RPMI7951 (cell line): ENCODE measurements around the gene IRF9. TPM values are rescaled to one million over a fixed set of nuclear protein-coding genes. Genes with fewer than 3 reads are reported as not detected.
A peak's percentile ranks its signal among the peaks of the same experiment; 100 is the strongest.

Experiments used
- DNase-seq: peaks from one replicate; pipeline ENCODE4 v3.0.0-alpha.2; 2012; ENCODE audit warnings: low read depth
- total RNA-seq: library from RNA; depleted of rRNA; stranded (reverse); fragments of >200 nt; shearing (Covaris generic); gene quantifications from 2 replicates; pipeline ENCODE4 v1.2.3, GENCODE V29; 2014; rRNA removed

Gene IRF9, protein sequence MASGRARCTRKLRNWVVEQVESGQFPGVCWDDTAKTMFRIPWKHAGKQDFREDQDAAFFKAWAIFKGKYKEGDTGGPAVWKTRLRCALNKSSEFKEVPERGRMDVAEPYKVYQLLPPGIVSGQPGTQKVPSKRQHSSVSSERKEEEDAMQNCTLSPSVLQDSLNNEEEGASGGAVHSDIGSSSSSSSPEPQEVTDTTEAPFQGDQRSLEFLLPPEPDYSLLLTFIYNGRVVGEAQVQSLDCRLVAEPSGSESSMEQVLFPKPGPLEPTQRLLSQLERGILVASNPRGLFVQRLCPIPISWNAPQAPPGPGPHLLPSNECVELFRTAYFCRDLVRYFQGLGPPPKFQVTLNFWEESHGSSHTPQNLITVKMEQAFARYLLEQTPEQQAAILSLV
- total RNA-seq: 39.3 and 54.4 TPM in 2 replicates

DNA sequence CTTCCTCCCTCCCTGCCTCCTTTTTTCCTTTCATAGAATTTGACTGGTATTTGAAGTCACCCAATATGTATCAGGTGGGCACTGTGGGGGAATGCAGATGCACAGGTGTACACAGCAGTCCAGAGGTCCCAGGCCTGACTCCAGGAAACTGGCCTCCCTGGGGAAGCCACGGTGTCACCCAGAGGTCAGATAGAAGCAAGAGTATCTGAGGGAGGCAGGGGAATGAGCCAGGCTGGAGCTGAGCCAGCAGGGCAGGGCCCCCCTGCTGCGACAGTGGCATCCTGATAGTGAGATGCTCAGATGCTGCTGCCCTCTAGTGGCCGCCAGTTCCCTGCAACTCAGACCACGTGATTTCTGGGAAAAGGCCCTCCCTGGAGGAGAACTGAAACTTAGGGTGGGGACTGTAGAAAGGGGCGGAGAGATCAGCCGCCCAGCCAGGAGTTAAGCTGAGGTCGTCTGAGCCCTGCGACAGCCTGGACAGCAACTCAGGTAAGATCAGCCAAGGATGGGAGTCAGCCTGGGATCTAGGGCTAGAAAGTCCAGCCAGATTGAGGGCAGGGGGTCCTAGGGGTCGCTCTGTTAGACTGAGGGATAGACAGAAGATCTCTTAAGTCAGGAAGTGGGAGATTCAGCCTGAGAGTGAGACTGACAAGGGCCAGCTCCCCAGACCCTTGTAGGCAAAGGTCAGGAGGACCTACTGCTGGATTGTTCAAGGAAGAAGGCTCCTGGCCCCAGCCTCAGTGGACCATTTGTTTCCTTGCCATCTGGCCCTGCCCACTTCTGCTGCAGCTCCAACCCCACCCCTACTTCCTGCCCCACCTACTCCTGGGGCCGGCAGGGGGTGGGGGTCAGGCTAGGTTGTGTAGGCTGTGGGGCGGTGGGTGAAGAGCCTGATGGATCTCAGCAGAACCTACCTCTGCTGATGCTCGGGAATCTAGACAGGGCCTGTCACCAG is at the start of gene IRF9:
Gene IRF9 (plus strand): TSS at position 416 of the 955 bp plus-strand sequence. CDS start 880 bp downstream, outside the sequence.
- peak; percentile 92 for DNase-seq

DNA sequence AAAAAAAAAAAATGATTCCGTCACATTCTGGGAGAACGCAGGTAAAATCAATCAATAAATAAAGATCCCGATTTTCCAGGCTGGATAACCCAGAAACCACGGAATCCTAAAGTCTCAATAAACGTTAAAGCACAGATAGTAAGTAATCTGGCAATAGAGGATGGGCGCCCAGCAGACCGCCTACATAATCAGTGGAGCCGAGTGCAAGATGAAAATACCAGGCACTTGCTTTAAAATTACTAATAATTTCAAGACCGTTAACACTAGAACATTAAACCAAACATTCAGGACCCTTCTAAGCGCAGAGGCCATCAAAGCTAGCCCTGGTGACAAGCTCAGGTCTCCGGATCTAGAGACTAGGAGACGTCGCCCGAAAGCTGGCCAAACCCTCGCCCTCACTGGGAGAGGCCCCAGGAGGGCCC is 47.7 kb upstream of the IRF9 start:
- no peak for DNase-seq

DNA sequence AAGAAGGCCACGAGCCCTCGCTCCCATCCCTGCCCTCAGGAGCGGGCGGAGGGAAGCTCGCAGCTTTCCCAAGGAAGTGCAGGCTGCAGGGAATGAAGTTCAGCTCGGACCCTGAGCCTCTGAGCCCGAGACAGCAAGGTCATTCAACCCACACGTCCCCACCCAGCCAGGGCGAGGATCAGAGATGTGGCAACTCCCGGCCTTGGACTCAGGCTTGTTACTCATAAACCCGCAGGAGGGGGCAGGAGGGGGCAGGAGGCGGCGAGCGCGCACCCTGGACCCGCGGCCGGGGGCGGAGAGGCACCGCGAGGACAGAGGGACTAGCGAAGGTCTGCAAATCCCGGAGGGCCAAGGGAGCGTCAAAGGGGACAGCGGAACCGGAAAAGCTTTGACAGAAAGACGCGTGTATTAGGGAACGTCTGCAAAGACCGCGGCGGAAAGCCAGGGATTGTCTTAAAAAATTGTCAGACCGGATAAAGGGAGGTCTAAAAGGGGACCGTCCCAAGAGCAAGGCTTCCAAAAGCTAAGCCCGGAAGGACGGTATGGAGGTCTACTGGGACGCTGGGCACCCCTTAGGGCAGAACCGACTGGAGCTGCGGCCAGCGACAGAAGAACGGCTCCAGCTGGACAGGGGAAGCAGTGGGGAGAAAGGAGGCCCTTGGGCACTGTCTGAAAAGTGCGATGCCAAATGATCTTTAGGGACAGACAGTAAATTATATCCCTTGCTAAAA is 47.1 kb upstream of the IRF9 start:
- peak; percentile 92 for DNase-seq

DNA sequence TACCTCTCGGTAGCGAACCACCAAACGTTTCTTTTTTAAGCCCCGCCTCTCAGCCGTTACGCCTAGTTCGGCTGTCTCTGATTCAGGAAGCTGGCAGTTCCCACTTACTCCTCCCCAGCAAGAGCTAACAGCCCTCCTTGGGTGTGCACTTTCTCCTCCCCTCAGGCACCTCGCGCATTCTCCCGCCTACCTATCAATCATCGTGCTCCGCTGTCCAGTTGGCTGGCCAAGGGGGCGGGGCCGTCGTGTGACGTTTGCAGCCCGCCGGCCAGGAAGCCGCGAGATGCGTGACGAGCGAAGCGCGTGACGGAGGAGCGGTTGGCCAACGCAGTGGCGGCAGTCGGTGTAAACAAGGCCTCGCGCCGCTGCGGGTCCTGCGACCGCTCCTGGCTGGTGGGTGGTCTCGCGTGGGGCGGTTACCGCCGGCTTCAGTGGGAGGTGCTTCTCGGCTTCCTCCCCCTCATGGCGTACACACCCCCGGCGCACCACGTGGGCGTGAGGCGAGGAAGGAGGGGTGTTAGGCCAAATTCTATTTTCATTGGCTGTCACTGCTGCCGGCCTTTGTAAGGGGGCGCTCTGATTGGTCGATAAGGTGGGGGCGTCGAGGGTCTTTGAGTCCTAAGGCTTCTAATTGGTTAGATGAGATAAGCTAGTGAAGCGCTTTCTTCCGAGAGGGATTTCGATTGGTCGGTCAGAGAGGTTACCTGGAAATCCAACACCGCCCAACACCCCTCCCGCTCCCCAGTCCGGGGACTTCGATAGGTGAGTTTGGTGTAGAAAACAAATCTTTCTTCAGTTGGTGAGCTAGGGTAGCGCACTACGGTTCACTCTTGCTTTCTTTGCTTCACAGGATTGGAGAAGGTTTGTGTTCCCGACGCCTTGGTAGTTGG is 46.3 kb upstream of the IRF9 start, which contains the start of the genes DCAF11 and NRL:
Gene DCAF11 (plus strand): TSS at position 246 of the 890 bp plus-strand sequence. CDS start 818 bp downstream, outside the sequence.
Gene NRL (minus strand): TSS at position 418 of the 890 bp plus-strand sequence. CDS start 32,101 bp downstream, outside the sequence.
- DNase-seq: peak; percentile 99

DNA sequence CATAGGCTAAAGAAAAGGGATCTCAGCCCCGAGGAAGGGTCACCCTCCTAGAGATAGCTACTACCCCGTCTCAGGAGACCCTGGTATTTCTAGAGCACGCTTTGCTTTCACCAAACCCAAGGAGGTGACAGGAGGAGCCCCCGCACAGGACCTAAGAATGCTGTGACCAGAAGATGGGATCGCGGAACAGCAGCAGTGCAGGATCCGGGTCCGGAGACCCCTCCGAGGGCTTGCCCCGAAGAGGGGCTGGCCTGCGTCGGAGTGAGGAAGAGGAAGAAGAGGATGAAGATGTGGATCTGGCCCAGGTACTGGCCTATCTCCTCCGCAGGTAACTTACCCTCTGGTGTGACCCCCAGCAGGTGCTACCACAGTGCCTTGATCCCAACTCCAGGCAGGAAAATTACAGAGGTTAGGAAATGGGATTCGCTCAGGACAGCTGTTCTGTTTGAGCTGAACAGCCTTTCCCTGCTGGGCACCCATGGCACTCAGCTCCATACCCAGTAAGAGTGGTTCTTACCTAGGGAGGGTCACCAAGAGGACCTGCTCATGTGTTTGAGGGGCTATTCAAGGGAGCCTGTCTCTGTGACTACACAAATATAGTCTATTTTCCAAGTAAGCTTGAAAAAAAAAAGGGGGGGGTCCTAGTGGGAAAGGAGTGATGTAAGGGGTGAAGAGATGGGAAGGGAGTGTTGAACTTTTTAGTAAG is 45.5 kb upstream of the IRF9 start:
- DNase-seq: no peak

DNA sequence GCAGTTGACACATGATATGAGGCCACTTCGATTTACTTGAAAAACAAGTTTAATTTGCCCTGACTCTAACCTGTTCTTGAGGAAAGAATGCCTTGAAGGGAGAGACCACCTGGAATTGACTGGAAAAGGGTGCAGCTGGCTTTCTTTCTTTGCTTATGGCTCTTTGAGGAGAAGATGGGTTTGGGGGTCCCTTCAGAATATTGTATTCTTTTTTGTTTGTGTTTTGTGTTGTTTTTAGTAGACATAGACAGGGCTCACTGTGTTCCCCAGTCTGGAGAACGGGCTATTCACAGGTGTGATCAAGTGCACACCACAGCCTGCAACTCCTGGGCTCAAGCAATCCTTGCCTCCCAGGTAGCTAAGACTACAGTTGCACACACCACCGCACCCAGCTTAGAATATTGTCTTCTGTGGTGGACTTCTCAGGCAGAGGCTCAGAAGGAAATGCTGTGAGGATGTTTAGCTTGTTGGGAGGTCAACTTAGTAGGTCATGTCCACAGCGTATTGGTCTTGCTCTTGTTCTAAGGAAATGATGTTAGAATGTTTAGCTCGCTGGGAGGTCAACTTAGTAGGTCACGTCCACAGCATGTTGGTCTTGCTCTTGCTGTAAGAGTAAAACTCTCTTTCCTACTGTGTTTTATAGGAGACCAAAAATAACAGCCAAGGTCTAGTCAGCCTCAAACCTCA is 44.8 kb upstream of the IRF9 start:
- DNase-seq: no peak

DNA sequence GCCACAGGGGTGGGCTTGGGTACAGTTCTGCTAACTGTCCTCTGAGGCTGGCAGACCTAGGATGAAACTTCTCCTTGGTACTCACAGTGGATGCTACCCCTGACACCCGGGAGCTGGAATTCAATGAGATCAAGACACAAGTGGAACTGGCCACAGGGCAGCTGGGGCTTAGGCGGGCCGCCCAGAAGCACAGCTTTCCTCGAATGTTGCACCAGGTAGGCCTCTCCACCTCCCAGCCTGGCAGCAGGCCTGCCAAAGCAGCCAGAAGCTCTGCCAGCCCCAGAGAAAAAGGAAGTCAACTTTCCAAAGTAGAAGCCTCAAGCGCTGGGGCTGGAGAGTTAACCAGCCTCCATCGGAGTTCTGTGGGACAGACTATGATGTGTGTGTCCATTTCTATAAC is 43.9 kb upstream of the IRF9 start:
- no peak for DNase-seq

DNA sequence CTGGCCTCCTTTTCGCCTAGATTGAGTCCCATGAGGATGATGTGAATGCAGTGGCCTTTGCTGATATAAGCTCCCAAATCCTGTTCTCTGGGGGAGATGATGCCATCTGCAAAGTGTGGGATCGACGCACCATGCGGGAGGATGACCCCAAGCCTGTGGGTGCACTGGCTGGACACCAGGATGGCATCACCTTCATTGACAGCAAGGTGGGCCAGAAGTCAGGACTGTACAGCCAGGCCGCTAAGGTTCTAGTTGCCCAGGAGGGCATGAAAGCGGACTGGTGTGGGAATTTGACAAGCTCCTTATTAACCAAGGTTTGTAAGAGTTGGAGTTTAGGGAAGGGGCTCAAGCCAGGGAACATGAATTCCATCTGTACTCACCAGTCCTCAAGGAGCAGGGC is 41.4 kb upstream of the IRF9 start:
- no peak for DNase-seq

DNA sequence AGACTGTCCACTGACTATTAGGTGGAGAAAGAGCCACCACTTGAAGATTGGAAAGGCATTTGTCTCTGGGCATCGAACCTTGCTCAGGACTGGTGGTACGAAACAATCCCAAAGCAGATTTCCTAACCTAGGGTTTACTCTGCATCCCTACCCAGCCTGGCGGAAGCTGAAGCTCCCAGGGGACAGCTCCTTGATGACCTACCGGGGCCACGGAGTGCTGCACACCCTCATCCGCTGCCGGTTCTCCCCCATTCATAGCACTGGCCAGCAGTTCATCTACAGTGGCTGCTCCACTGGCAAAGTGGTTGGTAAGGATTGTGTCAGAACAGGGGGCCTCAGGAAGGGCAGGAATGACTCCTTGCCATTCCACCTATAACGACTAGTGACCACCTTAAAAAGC is 39.9 kb upstream of the IRF9 start:
- DNase-seq: no peak

DNA sequence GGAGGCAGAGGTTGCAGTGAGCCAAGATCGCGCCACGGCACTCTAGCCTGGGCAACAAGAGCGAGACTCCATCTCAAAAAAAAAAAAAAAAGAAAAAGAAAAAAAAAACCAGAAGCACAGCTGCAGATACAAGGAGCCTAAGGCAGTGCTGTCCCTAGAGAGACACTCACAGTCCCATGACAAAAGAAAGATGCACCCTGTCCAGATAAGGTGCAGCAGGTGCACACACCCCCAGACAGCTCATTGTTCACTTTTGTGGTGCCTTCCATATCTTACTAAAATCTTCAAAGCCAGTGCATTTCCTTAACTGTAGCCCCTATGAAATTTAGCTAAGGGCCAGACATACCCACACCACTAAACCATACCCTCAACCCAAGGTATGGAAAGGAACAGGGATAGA is 38.6 kb upstream of the IRF9 start:
- DNase-seq: no peak

DNA sequence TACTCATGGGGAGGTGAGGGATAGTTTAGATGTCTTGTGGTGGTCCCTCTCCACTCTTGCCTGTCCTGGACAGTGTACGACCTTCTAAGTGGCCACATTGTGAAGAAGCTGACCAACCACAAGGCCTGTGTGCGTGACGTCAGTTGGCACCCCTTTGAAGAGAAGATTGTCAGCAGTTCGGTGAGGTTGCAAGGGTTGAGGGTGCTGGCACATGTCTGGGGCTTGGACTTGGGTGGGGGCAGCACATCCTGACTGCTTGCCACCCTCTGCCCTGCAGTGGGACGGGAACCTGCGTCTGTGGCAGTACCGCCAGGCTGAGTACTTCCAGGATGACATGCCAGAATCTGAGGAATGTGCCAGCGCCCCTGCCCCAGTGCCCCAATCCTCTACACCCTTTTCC is 38.2 kb upstream of the IRF9 start:
- no peak for DNase-seq

DNA sequence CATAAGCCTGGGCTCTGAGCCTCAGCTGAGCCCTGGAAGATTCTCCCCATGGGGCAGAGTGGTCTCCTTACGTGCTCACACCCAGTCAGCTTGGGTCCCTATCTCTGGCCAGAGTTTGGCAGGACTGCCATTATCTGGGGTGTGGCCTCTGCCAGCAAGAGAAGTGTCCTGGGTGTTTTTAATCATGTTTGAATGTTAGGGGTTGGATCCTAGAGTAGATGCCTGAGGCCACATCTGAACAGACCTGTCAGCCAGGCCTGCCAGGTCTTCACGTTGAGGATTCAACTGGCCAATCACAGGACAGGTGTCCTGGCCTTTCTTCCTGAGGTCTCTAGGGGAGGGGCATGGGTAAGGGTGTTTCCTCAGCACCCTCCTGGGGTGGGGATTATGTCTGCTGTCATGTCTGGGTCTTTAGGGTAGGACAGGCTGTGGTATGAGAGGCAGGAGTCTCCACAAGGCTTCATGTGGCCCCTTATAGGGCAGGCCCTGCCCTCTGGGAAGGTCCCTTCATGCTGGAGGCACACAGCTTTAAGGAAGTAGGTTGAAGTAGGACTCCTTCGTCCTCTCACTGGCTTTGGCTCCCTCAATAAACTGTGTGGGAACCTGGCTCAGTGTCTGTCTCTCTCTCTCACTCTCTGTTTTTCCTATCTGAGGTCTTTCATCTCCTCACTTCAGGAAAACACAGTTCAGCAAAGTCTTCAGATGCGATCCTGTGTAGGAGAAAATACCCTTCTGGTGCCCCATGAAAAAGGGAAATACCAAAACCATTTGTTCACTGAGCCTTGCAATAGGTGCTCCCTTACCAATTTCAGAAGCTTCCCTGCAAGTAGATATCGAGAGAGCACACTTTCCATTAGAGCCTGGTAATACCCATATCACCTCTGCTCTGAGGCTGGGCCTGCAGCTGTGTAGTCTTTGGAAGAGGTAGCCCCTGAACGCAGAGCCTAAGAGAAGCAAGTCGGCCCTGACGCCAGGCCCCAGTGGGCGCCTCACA is 37.3 kb upstream of the IRF9 start:
- no peak for DNase-seq

DNA sequence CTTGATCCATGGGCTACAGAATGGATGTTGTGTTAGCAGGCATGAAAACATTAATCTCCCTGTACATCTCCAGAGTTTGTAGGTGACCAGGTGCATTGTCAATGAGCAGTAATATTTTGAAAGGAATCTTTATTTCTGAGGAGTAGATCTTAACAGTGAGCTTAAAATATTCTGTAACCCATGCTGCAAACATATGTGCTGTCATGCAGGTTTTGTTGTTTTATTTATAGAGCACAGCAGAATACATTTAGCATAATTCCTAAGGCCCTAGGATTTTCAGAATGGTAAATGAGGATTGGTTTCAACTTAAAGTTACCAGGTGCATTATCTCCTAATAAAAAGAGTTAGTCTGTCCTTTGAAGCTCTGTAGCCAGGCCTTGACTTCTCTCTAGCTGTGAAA is 34.1 kb upstream of the IRF9 start:
- no peak for DNase-seq

DNA sequence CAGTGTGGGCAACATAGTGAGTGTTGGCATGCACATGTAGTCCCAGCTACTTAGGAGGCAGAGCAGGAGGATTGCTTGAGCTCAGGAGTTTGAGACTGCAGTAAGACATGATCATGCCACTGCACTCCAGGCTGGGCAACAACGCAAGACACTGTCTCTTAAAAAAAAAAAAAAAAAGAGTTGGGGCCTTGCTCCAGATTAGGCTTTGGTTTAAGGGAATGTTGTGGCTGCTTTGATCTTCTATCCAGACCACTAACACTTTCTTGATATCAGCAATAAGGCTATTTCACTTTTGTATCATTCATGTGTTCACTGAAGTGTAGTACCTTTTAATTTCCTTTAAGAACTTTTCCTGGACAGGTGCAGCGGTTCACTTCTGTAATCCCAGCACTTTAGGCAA is 33.4 kb upstream of the IRF9 start:
- DNase-seq: no peak

DNA sequence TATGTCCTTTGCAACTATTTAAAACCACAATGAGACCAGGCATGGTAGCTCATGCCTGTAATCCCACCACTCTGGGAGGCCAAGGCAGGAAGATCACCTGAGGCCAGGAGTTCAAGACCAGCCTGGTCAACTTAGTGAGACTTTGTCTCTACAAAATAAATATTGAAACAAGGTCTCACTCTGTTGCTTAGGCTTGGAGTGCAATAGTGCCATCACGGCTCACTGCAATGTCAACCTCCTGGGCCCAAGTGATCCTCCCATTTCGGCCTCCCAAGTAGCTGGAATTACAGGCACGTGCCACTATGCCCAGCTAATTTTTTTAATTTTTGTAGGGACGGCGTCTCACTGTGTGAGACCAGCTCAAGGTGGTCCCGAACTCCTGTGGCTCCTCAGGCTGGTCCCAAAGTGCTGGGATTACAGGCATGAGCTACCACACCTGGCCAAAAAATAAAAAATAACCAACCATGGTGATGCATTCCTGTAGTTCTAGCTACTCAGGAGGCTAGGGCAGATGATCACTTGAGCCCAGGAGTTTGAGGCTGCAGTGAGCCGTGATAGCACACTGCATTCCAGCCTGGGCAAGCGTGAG is 31.6 kb upstream of the IRF9 start:
- no peak for DNase-seq

DNA sequence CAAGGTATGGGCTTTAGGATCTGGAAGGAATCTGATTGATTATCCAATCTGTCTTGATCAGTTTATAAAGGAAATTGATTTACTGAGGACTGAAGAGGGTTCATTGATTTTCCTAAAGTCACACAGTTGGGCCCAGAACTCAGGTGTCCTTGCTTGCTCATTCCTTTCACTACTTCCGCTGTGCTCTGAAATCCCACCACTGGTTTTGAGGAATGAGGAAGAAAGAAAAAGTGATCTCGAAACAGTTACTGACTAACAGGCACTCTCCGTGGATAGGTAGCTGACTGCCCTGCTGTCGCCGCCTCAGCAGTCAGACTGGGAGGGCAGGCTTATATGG is 30.7 kb upstream of the IRF9 start, which contains the start of gene FITM1:
Gene FITM1 (plus strand): TSS at position 280 of the 337 bp plus-strand sequence. CDS start 905 bp downstream, outside the sequence.
- no peak for DNase-seq

DNA sequence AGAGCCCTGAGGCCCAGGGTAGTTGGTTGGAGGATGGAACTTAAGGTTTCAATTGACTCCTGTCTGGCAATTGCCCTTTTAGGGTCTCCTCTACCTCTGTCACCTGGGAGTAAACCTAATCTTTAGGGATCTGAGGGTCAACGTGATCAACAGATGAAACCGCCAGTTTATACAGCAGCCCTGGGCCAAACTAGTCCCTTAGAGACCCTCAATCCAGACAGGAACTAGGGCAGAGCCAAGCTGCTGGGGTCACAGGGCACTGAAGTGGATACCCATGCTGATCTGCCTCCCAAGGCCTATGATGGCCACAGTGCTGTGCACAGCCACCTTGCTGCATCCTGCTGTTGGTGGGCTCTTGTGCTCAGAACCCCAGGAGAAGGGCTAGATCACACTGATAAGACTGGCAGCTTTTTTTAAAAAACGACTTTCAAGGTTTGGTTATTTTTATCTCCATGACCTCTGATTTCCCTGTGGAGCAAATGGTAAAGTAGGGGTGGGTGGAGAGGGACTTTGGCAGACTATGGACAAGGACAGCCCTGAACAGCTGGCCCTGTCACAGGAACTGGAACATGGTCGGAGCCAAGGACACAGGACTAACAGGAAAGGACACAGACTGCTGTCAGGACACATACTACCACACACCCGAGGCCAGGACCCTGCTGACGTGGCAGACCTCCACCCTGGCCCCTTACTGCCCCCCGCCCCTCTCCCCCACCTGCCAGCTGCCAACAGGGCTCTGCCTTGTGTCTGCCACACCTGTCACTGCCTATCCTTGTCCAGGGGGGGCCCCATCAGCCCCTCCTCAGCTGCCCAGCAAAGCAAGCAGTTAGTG is 30.1 kb upstream of the IRF9 start:
- no peak for DNase-seq
